Neural crest cell (in vitro differentiated cells): Measurements from ENCODE around the gene FRMPD3. TPM values are rescaled to one million over a fixed set of nuclear protein-coding genes. Genes with fewer than 3 reads are reported as not detected.
A peak's percentile ranks its signal among the peaks of the same experiment; 100 is the strongest.
"Not testable (repeated sequence)": the region's sequence is repeated elsewhere in the genome, so short reads cannot be mapped to it uniquely, and the experiment has no call there.

Experiments
- DNase-seq: peaks from one replicate; pipeline ENCODE4 v3.0.0; 2021; ENCODE audit warnings: low read depth, mixed read lengths, low spot score
- H3K27ac Mint-ChIP-seq: one replicate; pipeline ENCODE4 v1.8.0; 2021; ENCODE audit warnings: mild to moderate bottlenecking, mixed read lengths; ENCODE audit not compliant: unreplicated experiment
- H3K27me3 Mint-ChIP-seq: 2 replicates; pipeline ENCODE4 v1.8.0; 2021; ENCODE audit warnings: low read depth, mild to moderate bottlenecking, mixed read lengths
- H3K36me3 Mint-ChIP-seq: 2 replicates; pipeline ENCODE4 v1.8.0; 2021; ENCODE audit warnings: low read depth, mild to moderate bottlenecking, mixed read lengths
- H3K4me1 Mint-ChIP-seq: 2 replicates; pipeline ENCODE4 v1.8.0; 2021; ENCODE audit warnings: mixed read lengths
- H3K4me3 Mint-ChIP-seq: one replicate; pipeline ENCODE4 v1.8.0; 2021; ENCODE audit warnings: mild to moderate bottlenecking, mixed read lengths
- H3K9me3 Mint-ChIP-seq: 2 replicates; pipeline ENCODE4 v1.8.0; 2021; ENCODE audit warnings: mixed read lengths
- CTCF ChIP-seq: fragments of 200-600 bp; sonication (generic); conservative IDR thresholded peaks from 2 replicates; pipeline ENCODE4 v1.5.0; 2021; ENCODE audit warnings: antibody characterized with exemption, mild to moderate bottlenecking
- total RNA-seq: library from RNA; stranded (reverse); gene quantifications from 2 replicates; pipeline ENCODE4 v1.2.1, GENCODE V29; 2021

FRMPD3 gene
- total RNA-seq, 1 donor from 2014 or later = 2.3 TPM

GRCh38 chrX:107457289-107457688, 7.8 kb downstream of the FRMPD3 start:
- no peak for TF ChIP-seq CTCF
- Mint-ChIP-seq H3K9me3 (peaks cover 16% of the 10 kb centered on the region), H3K4me3 (no peak overlapping the region), H3K4me1 (no peaks in the 10 kb centered on the region), H3K36me3 (no peaks in the 10 kb centered on the region), H3K27me3 (peaks cover 10% of the 10 kb centered on the region), H3K27ac (no peak overlapping the region)
- DNase-seq = no peak

- Mint-ChIP-seq H3K27ac (no peak overlapping the region), H3K4me3 (no peak overlapping the region), H3K36me3 (no peaks in the 10 kb centered on the region), H3K4me1 (no peaks in the 10 kb centered on the region), H3K9me3 (peaks cover 4% of the 10 kb centered on the region), H3K27me3 (peaks cover 3% of the 10 kb centered on the region)
- no peak for TF ChIP-seq CTCF
- no peak for DNase-seq
Observed at GRCh38 chrX:107465932-107466620, 16.6 kb downstream of the FRMPD3 start.

GRCh38 chrX:107467271-107467670, 17.8 kb downstream of the FRMPD3 start:
- no peak for TF ChIP-seq CTCF
- Mint-ChIP-seq H3K4me3 (no peak overlapping the region), H3K36me3 (no peaks in the 10 kb centered on the region), H3K27ac (no peak overlapping the region), H3K27me3 (no peaks in the 10 kb centered on the region), H3K4me1 (no peaks in the 10 kb centered on the region), H3K9me3 (no peaks in the 10 kb centered on the region)
- no peak for DNase-seq

GRCh38 chrX:107470198-107470597, 20.7 kb downstream of the FRMPD3 start:
- Mint-ChIP-seq H3K4me3 (no peak overlapping the region), H3K4me1 (no peaks in the 10 kb centered on the region), H3K9me3 (peaks cover 6% of the 10 kb centered on the region), H3K27me3 (no peaks in the 10 kb centered on the region), H3K36me3 (no peaks in the 10 kb centered on the region), H3K27ac (no peak overlapping the region)
- no peak for DNase-seq
- TF ChIP-seq CTCF = no peak

- H3K27ac Mint-ChIP-seq = no peak overlapping the region
- no peaks in the 10 kb centered on the region for H3K4me1 Mint-ChIP-seq
- H3K36me3 Mint-ChIP-seq = no peaks in the 10 kb centered on the region
- H3K27me3 Mint-ChIP-seq = no peaks in the 10 kb centered on the region
- H3K9me3 Mint-ChIP-seq = peaks cover 6% of the 10 kb centered on the region
- peak; percentile 31 for TF ChIP-seq CTCF
- DNase-seq = no peak
- H3K4me3 Mint-ChIP-seq = no peak overlapping the region
Observed at GRCh38 chrX:107470971-107471370, 21.5 kb downstream of the FRMPD3 start.

GRCh38 chrX:107471420-107471819, 22.0 kb downstream of the FRMPD3 start:
- H3K27me3 Mint-ChIP-seq, H3K4me1 Mint-ChIP-seq, H3K36me3 Mint-ChIP-seq, DNase-seq, H3K9me3 Mint-ChIP-seq, H3K4me3 Mint-ChIP-seq, H3K27ac Mint-ChIP-seq: not testable (repeated sequence)
